GM19328 (cell line): ENCODE results near the gene CCDC9B.

Source experiments
- ATAC-seq: cut with Tn5 transposase; IDR thresholded peaks from one replicate; pipeline ENCODE4 v1.9.1; 2021; ENCODE audit warnings: mild to moderate bottlenecking, moderate library complexity; ENCODE audit not compliant: unreplicated experiment

Gene CCDC9B

DNA sequence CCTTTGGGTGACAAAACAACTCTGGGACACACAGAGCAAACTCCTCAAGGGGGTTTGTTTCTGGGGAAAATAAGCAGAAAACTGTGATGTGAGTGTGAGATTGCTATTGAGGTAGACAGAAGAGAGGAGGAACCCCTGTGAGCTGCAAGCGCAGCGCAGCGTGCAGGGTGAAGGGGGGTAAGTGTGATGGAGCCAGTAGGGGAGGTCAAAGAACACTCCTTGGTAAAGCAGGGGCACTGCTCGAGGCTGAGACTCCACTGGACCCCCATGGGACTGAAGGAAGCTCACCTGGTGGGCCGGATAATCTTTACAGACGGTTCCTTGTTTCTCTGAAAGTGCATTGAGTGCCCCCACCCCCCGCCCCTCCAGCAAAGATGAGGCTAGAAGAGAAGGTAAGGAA, 9.7 kb downstream of the CCDC9B start:
- no peak for ATAC-seq

DNA sequence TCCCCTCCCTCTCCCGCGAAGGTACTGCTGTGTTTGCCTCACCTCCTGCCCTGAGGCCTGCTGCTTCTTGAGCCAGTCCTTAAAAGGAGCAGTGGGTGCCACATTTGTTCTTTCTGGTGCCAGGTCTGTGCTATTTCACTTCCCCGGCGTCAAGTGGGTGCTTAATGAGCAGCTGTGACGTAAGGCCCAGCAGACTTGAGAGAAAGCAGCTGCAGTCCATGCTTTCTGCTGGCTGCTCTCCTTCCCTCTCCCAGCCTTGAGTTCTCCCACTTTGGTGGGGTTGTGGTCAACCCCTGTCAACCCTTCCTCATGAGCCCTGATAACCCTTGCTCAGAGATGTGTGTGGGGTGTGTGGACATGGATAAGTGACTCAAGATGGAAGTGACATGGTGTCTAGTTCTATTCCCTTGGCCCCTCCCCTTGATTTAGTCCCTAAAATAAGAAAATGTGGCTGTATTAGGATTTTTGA, 10.3 kb downstream of the CCDC9B start:
- ATAC-seq = no peak

DNA sequence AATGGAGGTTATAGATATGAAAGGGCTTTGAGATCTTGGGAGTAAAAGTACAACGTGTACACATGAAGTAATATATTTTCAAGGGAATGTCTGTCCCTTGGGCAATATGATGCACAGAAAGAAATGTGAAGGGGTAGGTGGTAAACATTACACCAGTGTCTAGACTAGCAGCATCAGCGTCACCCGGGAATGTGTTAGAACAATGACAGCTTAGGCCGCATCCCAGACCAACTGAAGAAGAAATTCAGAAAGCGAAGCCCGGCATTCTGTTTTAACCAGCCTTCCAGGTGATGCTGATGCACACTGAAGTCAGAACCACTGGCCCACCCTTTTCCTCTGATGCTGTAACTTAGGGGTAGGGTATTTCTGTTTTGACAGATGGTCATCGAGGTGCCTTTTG, 10.9 kb downstream of the CCDC9B start:
- no peak for ATAC-seq

GRCh38 chr15:40328751-40329150, 12.0 kb downstream of the CCDC9B start:
- ATAC-seq = no peak

DNA sequence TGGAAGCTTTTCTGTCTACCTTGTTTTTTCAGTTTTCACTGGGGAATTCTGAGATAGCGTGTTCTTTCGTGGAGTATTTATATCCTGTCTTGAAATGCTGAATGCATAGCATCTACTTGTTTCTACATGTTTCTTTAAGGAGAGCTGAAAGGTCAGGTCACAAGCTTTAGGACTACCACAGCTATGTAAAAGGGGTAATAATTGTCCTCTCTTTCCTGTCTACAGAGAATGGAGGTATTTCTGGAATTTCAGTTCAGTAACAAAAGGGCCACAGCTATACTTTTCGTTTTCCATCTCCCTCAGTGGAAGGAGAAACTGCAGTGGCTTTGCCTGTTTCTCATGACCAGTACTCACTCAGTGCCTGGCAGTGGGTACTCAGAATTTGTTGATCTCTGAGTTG, 12.6 kb downstream of the CCDC9B start:
- ATAC-seq = no peak

GRCh38 chr15:40327457-40327856, 13.3 kb downstream of the CCDC9B start:
- no peak for ATAC-seq

DNA sequence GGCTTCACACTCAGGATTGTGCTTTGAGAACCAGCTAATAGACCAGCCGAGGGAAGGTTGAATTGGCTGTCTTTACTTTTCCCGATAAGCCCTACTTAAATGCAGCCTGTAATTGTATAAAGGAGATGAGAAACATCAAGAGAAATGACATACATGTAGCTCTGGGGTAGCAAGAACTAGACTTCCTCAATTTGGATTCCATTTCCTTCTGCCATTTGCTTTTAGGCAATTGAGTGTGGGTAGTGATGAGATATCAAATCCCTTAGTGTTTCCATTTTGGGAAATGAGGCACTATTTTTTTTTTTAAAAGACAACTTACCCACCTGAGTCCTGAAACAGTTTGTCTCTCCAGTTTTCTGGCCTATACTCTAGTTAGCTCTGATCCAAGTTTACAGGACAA, 15.0 kb downstream of the CCDC9B start:
- no peak for ATAC-seq

- no peak for ATAC-seq
Measured at GRCh38 chr15:40325188-40325587, 15.6 kb downstream of the CCDC9B start.

GRCh38 chr15:40323953-40324937, 16.5 kb downstream of the CCDC9B start:
- ATAC-seq = peak; percentile 3

- peak; percentile 83 for ATAC-seq
Measured at GRCh38 chr15:40323239-40323952, 17.3 kb downstream of the CCDC9B start, which contains the start of gene INAFM2. TSS of gene INAFM2 (plus strand) at chr15:40323692. CDS start at chr15:40324056, 364 bp downstream.

DNA sequence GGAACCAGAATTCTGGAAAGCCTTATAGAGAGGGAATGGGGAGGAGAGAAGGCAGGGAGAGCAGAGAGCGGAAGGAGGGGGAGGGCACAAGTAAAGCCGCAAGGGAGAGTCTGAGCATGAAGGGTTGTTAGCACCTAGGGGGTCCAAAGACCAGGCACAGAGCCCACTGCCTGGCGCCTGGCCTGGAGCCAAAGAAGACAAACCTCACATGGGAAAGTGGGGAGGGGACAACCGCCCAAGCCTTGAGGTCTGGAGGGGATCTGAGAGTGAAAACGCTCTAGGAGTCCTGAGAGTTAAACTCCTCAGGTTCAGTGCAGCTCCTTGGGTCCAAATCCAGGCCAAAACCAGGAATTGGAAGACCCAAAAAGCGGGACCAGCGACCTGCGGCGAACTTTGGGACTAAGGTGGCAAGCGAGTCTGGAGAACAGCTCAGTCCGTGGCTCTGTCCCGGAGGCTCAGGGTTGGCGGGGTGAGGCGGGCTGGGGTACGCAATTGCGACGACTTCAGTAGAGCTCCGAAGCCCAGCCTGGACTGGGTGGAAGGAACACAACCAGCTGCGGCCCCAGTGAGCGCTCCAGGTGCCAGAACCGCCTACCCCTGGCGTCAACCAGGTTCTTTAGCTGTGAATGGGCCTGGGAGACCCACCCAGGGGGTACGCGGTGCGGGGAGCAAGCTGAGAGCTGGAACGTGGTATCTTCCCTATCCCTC, 18.1 kb downstream of the CCDC9B start:
- ATAC-seq = no peak

DNA sequence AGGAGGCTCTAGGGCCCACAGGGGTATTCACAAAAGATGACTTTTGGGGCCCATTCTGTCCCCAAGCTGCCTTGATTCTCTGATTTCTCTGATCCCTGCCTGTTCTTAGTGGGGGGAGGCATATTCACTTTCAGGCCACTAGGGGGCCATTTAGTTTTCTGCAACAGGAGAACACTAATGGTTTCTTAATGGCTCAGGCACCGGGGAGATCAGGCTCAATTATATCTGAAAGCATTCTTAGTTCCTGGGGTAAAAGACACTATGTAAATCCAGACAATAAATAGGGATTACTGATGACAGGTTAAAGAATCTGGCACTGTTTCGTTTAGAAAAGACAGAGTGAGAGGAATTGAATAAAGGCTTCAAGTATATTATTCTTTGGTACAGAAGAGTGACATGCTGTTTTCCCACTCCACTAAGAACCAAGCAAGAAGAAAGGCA, 19.8 kb downstream of the CCDC9B start:
- ATAC-seq = no peak

DNA sequence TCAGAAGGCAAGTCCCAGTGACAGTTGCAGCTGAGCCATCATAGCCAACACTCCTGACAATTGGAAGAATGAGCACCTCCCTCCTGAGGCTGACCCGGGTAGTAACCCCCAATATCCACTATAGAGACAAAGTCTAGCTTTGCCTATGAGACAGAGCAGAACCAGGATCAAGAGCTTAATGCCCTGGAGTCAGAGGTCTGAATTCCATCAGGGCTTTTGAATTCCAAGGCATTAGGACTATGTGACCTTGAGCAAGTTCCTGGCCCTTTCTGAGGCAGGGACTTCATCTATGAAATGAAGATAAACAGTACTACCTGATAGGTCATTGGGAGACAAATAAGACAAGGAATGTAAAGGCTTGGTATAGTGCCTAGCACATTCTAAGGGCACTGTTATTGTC, 20.3 kb downstream of the CCDC9B start:
- ATAC-seq = no peak

GRCh38 chr15:40317580-40317979, 23.2 kb downstream of the CCDC9B start:
- no peak for ATAC-seq

DNA sequence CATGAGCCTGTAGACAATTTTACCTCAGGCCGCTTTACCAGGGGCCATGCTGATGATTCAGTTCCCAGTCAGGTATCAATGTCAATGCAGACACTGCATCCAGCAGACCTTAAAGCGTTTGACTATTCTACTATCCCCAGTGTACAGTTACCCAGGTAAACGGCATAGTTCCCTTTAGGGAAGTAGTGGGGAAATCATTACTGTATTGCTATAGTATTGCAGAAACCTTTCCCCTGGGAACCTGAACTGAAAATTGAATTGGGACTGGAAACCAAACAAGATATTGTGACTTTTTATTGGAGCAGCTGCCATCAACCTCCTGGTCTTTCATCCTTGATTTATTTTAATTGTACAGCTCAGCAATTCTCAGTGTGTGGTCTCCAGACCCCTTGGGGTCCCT, 23.8 kb downstream of the CCDC9B start:
- no peak for ATAC-seq

DNA sequence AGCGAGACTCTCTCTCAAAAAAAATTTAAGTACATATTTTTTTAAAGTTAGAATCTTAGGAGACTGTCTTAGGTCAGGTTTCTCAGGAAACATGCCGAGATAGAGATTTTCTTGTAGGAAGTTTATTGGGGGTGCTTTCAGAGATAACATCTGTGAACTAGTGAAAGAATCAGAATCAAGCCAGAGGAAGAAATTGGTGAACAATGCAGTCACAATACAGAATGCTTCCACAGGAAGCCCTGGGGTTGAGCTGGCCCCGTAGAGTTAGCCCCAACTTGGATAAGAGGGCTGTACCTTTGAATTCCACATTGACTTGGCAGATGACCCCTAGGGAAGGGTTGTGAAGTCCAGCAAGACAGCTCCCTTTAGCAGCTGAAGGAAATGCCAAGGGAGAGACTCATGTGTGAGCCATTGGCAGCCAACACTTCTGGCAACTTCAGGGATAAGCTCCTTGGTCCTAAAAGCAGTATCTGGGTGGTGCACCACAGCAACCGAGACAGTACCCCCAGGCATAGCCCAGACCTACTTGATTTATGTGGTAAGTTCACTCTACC, 25.9 kb downstream of the CCDC9B start:
- ATAC-seq = no peak

GRCh38 chr15:40313531-40314398, 27.0 kb downstream of the CCDC9B start:
- ATAC-seq = no peak

GRCh38 chr15:40312370-40313158, 28.2 kb downstream of the CCDC9B start:
- no peak for ATAC-seq

DNA sequence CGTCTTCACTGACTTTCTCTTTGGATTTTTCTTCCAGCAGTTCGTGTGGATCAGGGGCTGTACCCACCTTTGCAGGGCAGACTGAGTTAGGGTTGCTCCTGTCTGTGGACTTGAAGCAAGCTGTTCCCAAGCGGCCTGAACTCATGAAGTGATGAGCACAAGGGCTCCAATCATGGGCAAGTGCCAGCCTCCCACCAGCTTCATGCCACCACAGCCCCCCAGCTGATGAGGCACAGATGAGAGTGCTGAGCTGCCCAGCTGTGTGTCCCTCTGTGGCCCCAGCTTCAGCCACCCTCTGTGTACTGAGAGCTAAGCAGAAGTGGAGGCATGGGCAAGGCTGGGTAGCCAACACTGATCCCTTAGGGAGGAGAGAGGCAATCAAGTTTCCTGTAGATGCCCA, 29.7 kb downstream of the CCDC9B start:
- ATAC-seq = no peak
